OCI-LY3 (cell line): Measurements from ENCODE around the gene FAH.

Experiments used
- H2AFZ ChIP-seq: fragments of 200-600, 300-600 bp; shearing (Covaris generic); 2 replicates; pipeline ENCODE4 v1.6.0; 2014; ENCODE audit warnings: antibody characterized with exemption, low read depth, low read length
- H3K27ac ChIP-seq: fragments of 200-600, 300-600 bp; sonication (generic); 2 replicates; pipeline ENCODE4 v1.5.1; 2014; ENCODE audit warnings: mild to moderate bottlenecking, low read length, moderate library complexity, mixed read lengths
- H3K27me3 ChIP-seq: fragments of 200-600, 300-600 bp; sonication (generic); 2 replicates; pipeline ENCODE4 v1.6.1; 2014; ENCODE audit warnings: low read depth, low read length, mixed read lengths
- H3K36me3 ChIP-seq: fragments of 200-600, 300-600 bp; sonication (generic); replicated peaks from 2 replicates; pipeline ENCODE3; 2014; ENCODE audit warnings: low read depth, low read length, mixed read lengths
- H3K4me1 ChIP-seq: fragments of 300-600, 200-600 bp; sonication (generic); 2 replicates; pipeline ENCODE4 v1.6.1; 2014; ENCODE audit warnings: low read length, mixed read lengths
- H3K4me2 ChIP-seq: fragments of 200-600, 300-600 bp; sonication (generic); 2 replicates; pipeline ENCODE4 v1.6.1; 2014; ENCODE audit warnings: low read length, mixed read lengths
- H3K4me3 ChIP-seq: fragments of 300-600, 200-600 bp; sonication (generic); 2 replicates; pipeline ENCODE4 v1.5.1; 2014; ENCODE audit warnings: antibody characterized with exemption, mild to moderate bottlenecking, low read length, moderate library complexity
- H3K79me2 ChIP-seq: fragments of 300-600, 200-600 bp; shearing (Covaris generic); 2 replicates; pipeline ENCODE4 v1.6.1; 2014; ENCODE audit warnings: mild to moderate bottlenecking, low read length, mixed read lengths
- H3K9ac ChIP-seq: fragments of 300-600, 200-600 bp; shearing (Covaris generic); 2 replicates; pipeline ENCODE4 v1.6.0; 2014; ENCODE audit warnings: mild to moderate bottlenecking, low read length, moderate library complexity
- H3K9me3 ChIP-seq: fragments of 200-600, 300-600 bp; shearing (Covaris generic); 2 replicates; pipeline ENCODE4 v1.6.1; 2014; ENCODE audit warnings: low read length, mixed read lengths; ENCODE audit not compliant: insufficient read depth
- H4K20me1 ChIP-seq: fragments of 200-600, 300-600 bp; sonication (generic); 2 replicates; pipeline ENCODE4 v1.6.1; 2016; ENCODE audit warnings: low read length, mixed read lengths; ENCODE audit not compliant: insufficient read depth
- CTCF ChIP-seq: fragments of 200-600, 300-600 bp; sonication (generic); IDR thresholded peaks from 2 replicates; pipeline ENCODE4 v1.5.1; 2014; ENCODE audit warnings: antibody characterized with exemption, low read length, low read depth
- EZH2phosphoT487 ChIP-seq: fragments of 200-600 bp; shearing (Covaris generic); IDR thresholded peaks from 2 replicates; pipeline ENCODE4 v1.6.1; 2018; ENCODE audit warnings: antibody characterized with exemption, mixed run types, low read depth

FAH gene

GRCh38 chr15:80202641-80203360, 50.0 kb downstream of the FAH start:
- H3K27ac ChIP-seq = no peak overlapping the region
- H3K4me3 ChIP-seq = no peak overlapping the region
- TF ChIP-seq CTCF = no peak
- TF ChIP-seq EZH2phosphoT487 = no peak
- H3K4me1 ChIP-seq = no peaks in the 10 kb centered on the region
- H3K9ac ChIP-seq = no peak overlapping the region
- no peak overlapping the region for H3K4me2 ChIP-seq
- H3K27me3 ChIP-seq = peaks cover 34% of the 10 kb centered on the region
- H3K36me3 ChIP-seq = no peaks in the 10 kb centered on the region
- no peaks in the 10 kb centered on the region for H4K20me1 ChIP-seq
- H3K79me2 ChIP-seq = no peaks in the 10 kb centered on the region
- no peaks in the 10 kb centered on the region for H3K9me3 ChIP-seq
- H2AFZ ChIP-seq = peak overlapping the region; percentile 5; the same call in 1 of the 2 replicates

GRCh38 chr15:80203361-80203885, 50.6 kb downstream of the FAH start:
- no peaks in the 10 kb centered on the region for H3K36me3 ChIP-seq
- no peaks in the 10 kb centered on the region for H4K20me1 ChIP-seq
- TF ChIP-seq EZH2phosphoT487 = no peak
- peak; percentile 12; the same call in 1 of the 2 replicates for TF ChIP-seq CTCF
- no peaks in the 10 kb centered on the region for H3K79me2 ChIP-seq
- H3K27ac ChIP-seq = no peak overlapping the region
- H3K9me3 ChIP-seq = no peaks in the 10 kb centered on the region
- no peak overlapping the region for H3K4me2 ChIP-seq
- H3K4me3 ChIP-seq = no peak overlapping the region
- H3K9ac ChIP-seq = no peak overlapping the region
- H3K4me1 ChIP-seq = no peaks in the 10 kb centered on the region
- peaks cover 32% of the 10 kb centered on the region for H3K27me3 ChIP-seq
- H2AFZ ChIP-seq = no peak overlapping the region

GRCh38 chr15:80204231-80204630, 51.4 kb downstream of the FAH start:
- Histone ChIP-seq H3K9me3 (no peaks in the 10 kb centered on the region), H4K20me1 (no peaks in the 10 kb centered on the region), H3K27ac (no peak overlapping the region), H3K4me2 (no peak overlapping the region), H3K4me1 (no peaks in the 10 kb centered on the region), H3K79me2 (no peaks in the 10 kb centered on the region), H3K9ac (no peak overlapping the region), H3K36me3 (no peaks in the 10 kb centered on the region), H2AFZ (no peak overlapping the region), H3K27me3 (peaks cover 30% of the 10 kb centered on the region), H3K4me3 (no peak overlapping the region)
- TF ChIP-seq CTCF = no peak

- H3K9me3 ChIP-seq = no peaks in the 10 kb centered on the region
- no peaks in the 10 kb centered on the region for H4K20me1 ChIP-seq
- H3K4me2 ChIP-seq = no peak overlapping the region
- no peak overlapping the region for H3K27ac ChIP-seq
- H2AFZ ChIP-seq = no peak overlapping the region
- TF ChIP-seq EZH2phosphoT487 = no peak
- TF ChIP-seq CTCF = no peak
- H3K79me2 ChIP-seq = no peaks in the 10 kb centered on the region
- no peaks in the 10 kb centered on the region for H3K36me3 ChIP-seq
- no peak overlapping the region for H3K9ac ChIP-seq
- H3K4me1 ChIP-seq = peaks cover 19% of the 10 kb centered on the region
- H3K27me3 ChIP-seq = peaks cover 30% of the 10 kb centered on the region
- no peak overlapping the region for H3K4me3 ChIP-seq
These were observed 55.1 kb downstream of the FAH start for GRCh38 chr15:80207887-80208286.
